Uterus (tissue), 2 donors: ENCODE results near the gene MALT1.

Experiments used
- POLR2A ChIP-seq, 2 donors: fragments of 450-650 bp; IDR thresholded peaks; one replicate each; pipeline ENCODE4 v1.6.1; 2016; ENCODE audit warnings: antibody characterized with exemption in 2 of 2, mild to moderate bottlenecking in 1 of 2, moderate library complexity in 1 of 2
- TF ChIP-seq, protein P1 (sequence below), 4 experiments: fragments of 200-600 bp in 2 of 4; fragments of 450-650 bp in 2 of 4; sonication (generic) in 2 of 4; IDR thresholded peaks; one replicate each; pipeline ENCODE4 v1.5.1; 2016 to 2019; ENCODE audit warnings: antibody characterized with exemption in 4 of 4, mild to moderate bottlenecking in 2 of 4, moderate library complexity in 1 of 4

DNA sequence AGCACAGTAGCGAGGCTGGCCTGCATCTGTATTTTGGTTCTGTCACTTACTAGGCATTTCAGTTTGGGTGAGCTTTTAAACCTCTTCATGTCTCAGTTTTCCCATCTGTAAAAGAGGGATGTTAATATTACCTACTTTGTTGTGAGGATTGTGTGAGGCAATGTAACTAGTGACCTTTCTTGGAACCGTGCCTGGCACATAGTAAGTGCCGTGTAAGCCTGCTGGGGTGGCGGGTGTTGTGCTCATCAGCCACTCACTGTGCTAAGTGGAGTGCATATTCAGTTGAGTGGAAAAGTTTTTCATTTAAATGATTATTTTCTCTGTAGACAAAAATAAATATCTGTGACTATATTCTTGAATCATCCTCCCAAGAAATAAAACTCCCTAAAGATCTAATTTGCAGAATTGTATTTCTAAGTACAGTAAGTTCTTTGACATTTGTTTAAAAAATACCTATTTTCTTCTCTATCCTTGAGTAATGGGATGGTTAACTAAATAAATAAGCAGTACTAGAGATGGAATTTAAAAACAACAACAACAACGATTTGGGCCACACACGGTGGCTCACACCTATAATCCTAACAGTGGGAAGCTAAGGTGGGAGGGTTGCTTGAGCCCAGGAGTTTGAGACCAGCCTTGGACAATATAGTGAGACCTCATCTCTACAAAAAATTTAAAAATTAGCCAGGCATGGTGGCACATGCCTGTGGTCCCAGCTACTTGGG, 56.7 kb downstream of the MALT1 start:
- TF ChIP-seq, protein P1, sequence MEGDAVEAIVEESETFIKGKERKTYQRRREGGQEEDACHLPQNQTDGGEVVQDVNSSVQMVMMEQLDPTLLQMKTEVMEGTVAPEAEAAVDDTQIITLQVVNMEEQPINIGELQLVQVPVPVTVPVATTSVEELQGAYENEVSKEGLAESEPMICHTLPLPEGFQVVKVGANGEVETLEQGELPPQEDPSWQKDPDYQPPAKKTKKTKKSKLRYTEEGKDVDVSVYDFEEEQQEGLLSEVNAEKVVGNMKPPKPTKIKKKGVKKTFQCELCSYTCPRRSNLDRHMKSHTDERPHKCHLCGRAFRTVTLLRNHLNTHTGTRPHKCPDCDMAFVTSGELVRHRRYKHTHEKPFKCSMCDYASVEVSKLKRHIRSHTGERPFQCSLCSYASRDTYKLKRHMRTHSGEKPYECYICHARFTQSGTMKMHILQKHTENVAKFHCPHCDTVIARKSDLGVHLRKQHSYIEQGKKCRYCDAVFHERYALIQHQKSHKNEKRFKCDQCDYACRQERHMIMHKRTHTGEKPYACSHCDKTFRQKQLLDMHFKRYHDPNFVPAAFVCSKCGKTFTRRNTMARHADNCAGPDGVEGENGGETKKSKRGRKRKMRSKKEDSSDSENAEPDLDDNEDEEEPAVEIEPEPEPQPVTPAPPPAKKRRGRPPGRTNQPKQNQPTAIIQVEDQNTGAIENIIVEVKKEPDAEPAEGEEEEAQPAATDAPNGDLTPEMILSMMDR (IDR thresholded peaks at IDR 0.05): no peak
- no peak for TF ChIP-seq POLR2A (IDR thresholded peaks at IDR 0.05)
